OCI-LY3 (cell line): Measurements from ENCODE around the gene SLC6A4.

ENCODE experiments used
- H2AFZ ChIP-seq: fragments of 200-600, 300-600 bp; shearing (Covaris generic); 2 replicates; pipeline ENCODE4 v1.6.0; 2014; ENCODE audit warnings: antibody characterized with exemption, low read depth, low read length
- H3K27ac ChIP-seq: fragments of 200-600, 300-600 bp; sonication (generic); 2 replicates; pipeline ENCODE4 v1.5.1; 2014; ENCODE audit warnings: mild to moderate bottlenecking, low read length, moderate library complexity, mixed read lengths
- H3K27me3 ChIP-seq: fragments of 200-600, 300-600 bp; sonication (generic); 2 replicates; pipeline ENCODE4 v1.6.1; 2014; ENCODE audit warnings: low read depth, low read length, mixed read lengths
- H3K36me3 ChIP-seq: fragments of 200-600, 300-600 bp; sonication (generic); replicated peaks from 2 replicates; pipeline ENCODE3; 2014; ENCODE audit warnings: low read depth, low read length, mixed read lengths
- H3K4me1 ChIP-seq: fragments of 300-600, 200-600 bp; sonication (generic); 2 replicates; pipeline ENCODE4 v1.6.1; 2014; ENCODE audit warnings: low read length, mixed read lengths
- H3K4me2 ChIP-seq: fragments of 200-600, 300-600 bp; sonication (generic); 2 replicates; pipeline ENCODE4 v1.6.1; 2014; ENCODE audit warnings: low read length, mixed read lengths
- H3K4me3 ChIP-seq: fragments of 300-600, 200-600 bp; sonication (generic); 2 replicates; pipeline ENCODE4 v1.5.1; 2014; ENCODE audit warnings: antibody characterized with exemption, mild to moderate bottlenecking, low read length, moderate library complexity
- H3K79me2 ChIP-seq: fragments of 300-600, 200-600 bp; shearing (Covaris generic); 2 replicates; pipeline ENCODE4 v1.6.1; 2014; ENCODE audit warnings: mild to moderate bottlenecking, low read length, mixed read lengths
- H3K9ac ChIP-seq: fragments of 300-600, 200-600 bp; shearing (Covaris generic); 2 replicates; pipeline ENCODE4 v1.6.0; 2014; ENCODE audit warnings: mild to moderate bottlenecking, low read length, moderate library complexity
- H3K9me3 ChIP-seq: fragments of 200-600, 300-600 bp; shearing (Covaris generic); 2 replicates; pipeline ENCODE4 v1.6.1; 2014; ENCODE audit warnings: low read length, mixed read lengths; ENCODE audit not compliant: insufficient read depth
- H4K20me1 ChIP-seq: fragments of 200-600, 300-600 bp; sonication (generic); 2 replicates; pipeline ENCODE4 v1.6.1; 2016; ENCODE audit warnings: low read length, mixed read lengths; ENCODE audit not compliant: insufficient read depth
- CTCF ChIP-seq: fragments of 200-600, 300-600 bp; sonication (generic); IDR thresholded peaks from 2 replicates; pipeline ENCODE4 v1.5.1; 2014; ENCODE audit warnings: antibody characterized with exemption, low read length, low read depth
- EZH2phosphoT487 ChIP-seq: fragments of 200-600 bp; shearing (Covaris generic); IDR thresholded peaks from 2 replicates; pipeline ENCODE4 v1.6.1; 2018; ENCODE audit warnings: antibody characterized with exemption, mixed run types, low read depth

The SLC6A4 gene

GRCh38 chr17:30221346-30221745 is 14.2 kb downstream of the SLC6A4 start:
- no peak overlapping the region for H3K27ac ChIP-seq
- TF ChIP-seq CTCF (no peak), EZH2phosphoT487 (no peak)

DNA sequence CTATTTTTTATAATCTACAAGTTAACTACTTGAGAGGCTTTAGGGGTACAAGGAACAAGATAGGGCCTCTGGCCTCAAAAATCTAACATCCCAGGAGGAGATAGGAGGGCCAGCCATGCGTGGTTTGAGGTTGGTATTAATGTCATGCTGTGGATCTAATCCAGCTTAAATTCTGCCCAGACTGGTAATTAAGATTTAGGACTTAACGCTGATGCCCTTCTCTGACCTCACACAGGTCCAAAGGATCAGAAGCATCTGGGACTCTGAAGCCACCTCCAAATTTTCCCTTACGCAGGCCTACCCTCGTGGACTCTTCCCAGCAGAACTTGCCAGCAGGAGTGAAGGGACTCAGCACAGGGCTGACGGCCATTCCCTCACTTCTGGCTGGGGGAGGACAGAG is 15.1 kb downstream of the SLC6A4 start:
- Histone ChIP-seq H3K4me3 (no peak overlapping the region), H3K27ac (no peak overlapping the region), H3K9me3 (no peaks in the 10 kb centered on the region), H3K79me2 (no peaks in the 10 kb centered on the region), H3K4me1 (peaks cover 8% of the 10 kb centered on the region; the same call in 1 of the 2 replicates), H3K4me2 (no peak overlapping the region), H4K20me1 (peaks cover 3% of the 10 kb centered on the region; the same call in 1 of the 2 replicates), H3K9ac (no peak overlapping the region), H2AFZ (no peak overlapping the region), H3K27me3 (peaks cover 55% of the 10 kb centered on the region), H3K36me3 (no peaks in the 10 kb centered on the region)
- TF ChIP-seq EZH2phosphoT487 (no peak), CTCF (no peak)

More at GRCh38 chr17:30221346-30221745, 14.2 kb downstream of the SLC6A4 start:
- H3K9me3 ChIP-seq, result no peaks in the 10 kb centered on the region
- H3K9ac ChIP-seq, result no peak overlapping the region
- H3K27me3 ChIP-seq, result peaks cover 57% of the 10 kb centered on the region
- H3K79me2 ChIP-seq, result no peaks in the 10 kb centered on the region
- no peak overlapping the region for H2AFZ ChIP-seq
- peaks cover 3% of the 10 kb centered on the region; the same call in 1 of the 2 replicates for H4K20me1 ChIP-seq
- H3K4me1 ChIP-seq, result peaks cover 8% of the 10 kb centered on the region; the same call in 1 of the 2 replicates
- no peak overlapping the region for H3K4me2 ChIP-seq
- no peak overlapping the region for H3K4me3 ChIP-seq
- no peaks in the 10 kb centered on the region for H3K36me3 ChIP-seq

DNA sequence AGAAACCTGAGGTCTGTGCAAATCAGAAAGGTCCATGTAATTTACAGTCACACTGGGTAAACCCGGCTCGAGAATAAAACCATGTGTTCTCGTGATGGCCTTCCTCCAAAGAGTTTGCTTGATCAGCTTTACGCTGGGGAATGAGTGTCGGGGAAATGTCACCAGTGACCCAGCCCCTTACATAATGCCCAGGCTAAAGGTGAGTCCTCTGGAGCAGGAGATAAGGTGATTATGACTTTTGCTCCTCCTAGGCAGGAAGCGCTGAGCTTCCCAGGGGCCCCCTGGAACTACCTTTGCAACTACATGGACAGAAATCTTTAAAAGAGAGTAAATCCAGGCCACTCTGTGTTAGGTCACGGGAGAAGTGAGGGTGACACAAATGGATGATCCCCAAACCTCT is 15.7 kb downstream of the SLC6A4 start:
- Histone ChIP-seq H3K4me3 (no peak overlapping the region), H3K27ac (no peak overlapping the region), H3K9me3 (no peaks in the 10 kb centered on the region), H3K4me1 (peaks cover 8% of the 10 kb centered on the region; the same call in 1 of the 2 replicates), H3K4me2 (no peak overlapping the region), H3K36me3 (no peaks in the 10 kb centered on the region), H4K20me1 (peaks cover 3% of the 10 kb centered on the region; the same call in 1 of the 2 replicates), H3K9ac (no peak overlapping the region), H3K27me3 (peaks cover 51% of the 10 kb centered on the region), H2AFZ (no peak overlapping the region), H3K79me2 (no peaks in the 10 kb centered on the region)
- TF ChIP-seq EZH2phosphoT487 (no peak), CTCF (no peak)

GRCh38 chr17:30219315-30219714 is 16.2 kb downstream of the SLC6A4 start:
- no peak overlapping the region for H3K4me3 ChIP-seq
- no peak for TF ChIP-seq CTCF
- no peak for TF ChIP-seq EZH2phosphoT487
- no peak overlapping the region for H3K27ac ChIP-seq
- H2AFZ ChIP-seq, result no peak overlapping the region
- no peak overlapping the region for H3K4me2 ChIP-seq
- peaks cover 8% of the 10 kb centered on the region; the same call in 1 of the 2 replicates for H3K4me1 ChIP-seq
- peaks cover 3% of the 10 kb centered on the region; the same call in 1 of the 2 replicates for H4K20me1 ChIP-seq
- peaks cover 48% of the 10 kb centered on the region for H3K27me3 ChIP-seq
- H3K79me2 ChIP-seq, result no peaks in the 10 kb centered on the region
- no peak overlapping the region for H3K9ac ChIP-seq
- H3K9me3 ChIP-seq, result no peaks in the 10 kb centered on the region
- no peaks in the 10 kb centered on the region for H3K36me3 ChIP-seq
